Trophoblast cell (in vitro differentiated cells and primary cell): ENCODE data around the gene KIAA1328.
"Not testable (repeated sequence)": the region's sequence is repeated elsewhere in the genome, so short reads cannot be mapped to it uniquely, and the experiment has no call there.

Source experiments
- DNase-seq, 2 donors: peaks; one replicate each; pipeline ENCODE4 v3.0.0-alpha.2; 2016
- H2AFZ ChIP-seq: 2 replicates; pipeline ENCODE4 v1.6.1; 2013; ENCODE audit warnings: low read length, moderate library complexity, mild to moderate bottlenecking; ENCODE audit not compliant: insufficient read depth, poor library complexity
- H2AK5ac ChIP-seq: 2 replicates; pipeline ENCODE4 v1.6.1; 2013; ENCODE audit warnings: mild to moderate bottlenecking, low read length
- H2BK120ac ChIP-seq: 2 replicates; pipeline ENCODE4 v1.6.1; 2013; ENCODE audit warnings: low read length, mild to moderate bottlenecking, moderate library complexity; ENCODE audit not compliant: insufficient read depth, poor library complexity
- H2BK12ac ChIP-seq: 2 replicates; pipeline ENCODE4 v1.6.1; 2013; ENCODE audit warnings: mild to moderate bottlenecking, low read length, moderate library complexity
- H2BK5ac ChIP-seq: 2 replicates; pipeline ENCODE4 v1.6.1; 2013; ENCODE audit warnings: low read length, low read depth, moderate library complexity, mild to moderate bottlenecking; ENCODE audit not compliant: poor library complexity
- H3K14ac ChIP-seq: 2 replicates; pipeline ENCODE4 v1.6.1; 2013; ENCODE audit warnings: mild to moderate bottlenecking, low read length
- H3K18ac ChIP-seq: 2 replicates; pipeline ENCODE4 v1.6.1; 2013; ENCODE audit warnings: mild to moderate bottlenecking, low read length
- H3K23ac ChIP-seq: 2 replicates; pipeline ENCODE4 v1.6.1; 2013; ENCODE audit warnings: low read length
- H3K27ac ChIP-seq: 2 replicates; pipeline ENCODE4 v1.5.1; 2013; ENCODE audit warnings: low read depth, mild to moderate bottlenecking, inconsistent platforms, low read length, moderate library complexity
- H3K27me3 ChIP-seq: 2 replicates; pipeline ENCODE4 v1.6.1; 2013; ENCODE audit warnings: inconsistent platforms, mild to moderate bottlenecking, low read length, moderate library complexity; ENCODE audit not compliant: insufficient read depth
- H3K36me3 ChIP-seq, 2 experiments: 1 replicate in 1 of 2; 2 replicates in 1 of 2; pipeline ENCODE4 v1.6.1; 2013; ENCODE audit warnings: low read length in 2 of 2, mild to moderate bottlenecking in 2 of 2, moderate library complexity in 1 of 2; ENCODE audit not compliant: insufficient read depth in 2 of 2, control insufficient read depth in 1 of 2
- H3K4ac ChIP-seq: 2 replicates; pipeline ENCODE4 v1.6.1; 2013; ENCODE audit warnings: low read depth, mild to moderate bottlenecking, low read length, moderate library complexity
- H3K4me1 ChIP-seq, 2 experiments: 1 replicate in 1 of 2; 2 replicates in 1 of 2; pipeline ENCODE4 v1.6.1; 2013; ENCODE audit warnings: low read length in 2 of 2, mild to moderate bottlenecking in 2 of 2, moderate library complexity in 1 of 2; ENCODE audit not compliant: insufficient read depth in 2 of 2, control insufficient read depth in 1 of 2
- H3K4me2 ChIP-seq: 2 replicates; pipeline ENCODE4 v1.6.1; 2013; ENCODE audit warnings: inconsistent platforms, mild to moderate bottlenecking, low read length, moderate library complexity
- H3K4me3 ChIP-seq: 2 replicates; pipeline ENCODE4 v1.5.1; 2013; ENCODE audit warnings: mild to moderate bottlenecking, low read depth, low read length, inconsistent platforms
- H3K79me1 ChIP-seq: one replicate; pipeline ENCODE4 v1.6.1; 2013; ENCODE audit warnings: low read length
- H3K79me2 ChIP-seq: 2 replicates; pipeline ENCODE4 v1.6.1; 2013; ENCODE audit warnings: low read length, mild to moderate bottlenecking; ENCODE audit not compliant: control insufficient read depth, insufficient read depth, poor library complexity
- H3K9ac ChIP-seq: 2 replicates; pipeline ENCODE4 v1.6.1; 2013; ENCODE audit warnings: mild to moderate bottlenecking, low read length
- H3K9me3 ChIP-seq: 2 replicates; pipeline ENCODE4 v1.6.1; 2013; ENCODE audit warnings: low read depth, mild to moderate bottlenecking, control low read depth, inconsistent platforms, low read length; ENCODE audit not compliant: insufficient read depth
- H4K12ac ChIP-seq: 2 replicates; pipeline ENCODE4 v1.6.1; 2013; ENCODE audit warnings: low read depth, mild to moderate bottlenecking, low read length, moderate library complexity
- H4K8ac ChIP-seq: 2 replicates; pipeline ENCODE4 v1.6.1; 2013; ENCODE audit warnings: low read depth, mild to moderate bottlenecking, low read length, moderate library complexity
- H4K91ac ChIP-seq: one replicate; pipeline ENCODE4 v1.6.1; 2013; ENCODE audit warnings: low read depth, mild to moderate bottlenecking, low read length, moderate library complexity
- WGBS: extraction: QIAGEN DNeasy Blood & Tissue Kit; methylation state at CpG from one replicate; pipeline ENCODE4 v1.1.7; 2013; ENCODE audit warnings: missing lambda C conversion rate; ENCODE audit not compliant: insufficient read length, insufficient coverage; ENCODE audit errors: extremely low coverage; 5-methylcytosine and 5-hydroxymethylcytosine counted together

KIAA1328 gene

GRCh38 chr18:36872329-36872728 is 43.4 kb downstream of the KIAA1328 start:
- no peaks in the 10 kb centered on the region for H3K79me2 ChIP-seq
- no peak overlapping the region for H3K18ac ChIP-seq
- H3K14ac ChIP-seq = no peak overlapping the region

GRCh38 chr18:36873826-36874225 is 44.9 kb downstream of the KIAA1328 start:
- H2AFZ ChIP-seq, H3K27me3 ChIP-seq, H3K4me1 ChIP-seq, H4K12ac ChIP-seq, H3K4me3 ChIP-seq, H4K91ac ChIP-seq, H3K36me3 ChIP-seq, H3K4ac ChIP-seq, H3K79me2 ChIP-seq, H3K4me2 ChIP-seq, DNase-seq, H3K14ac ChIP-seq, H2BK12ac ChIP-seq, H3K79me1 ChIP-seq, H2AK5ac ChIP-seq, H3K18ac ChIP-seq, H2BK120ac ChIP-seq, H2BK5ac ChIP-seq, H3K23ac ChIP-seq, H3K27ac ChIP-seq, H4K8ac ChIP-seq, H3K9me3 ChIP-seq, H3K9ac ChIP-seq: not testable (repeated sequence)

More at GRCh38 chr18:36872329-36872728, 43.4 kb downstream of the KIAA1328 start:
- Histone ChIP-seq H3K4me1 (no peaks in the 10 kb centered on the region), H3K36me3 (no peaks in the 10 kb centered on the region), H2AFZ (no peak overlapping the region), H3K4me2 (no peak overlapping the region), H4K8ac (no peak overlapping the region), H3K9me3 (no peaks in the 10 kb centered on the region), H3K23ac (no peak overlapping the region), H4K91ac (no peak overlapping the region), H2BK5ac (no peak overlapping the region), H2BK120ac (no peak overlapping the region), H3K27ac (no peak overlapping the region), H3K9ac (no peak overlapping the region), H3K4ac (no peak overlapping the region), H3K27me3 (no peaks in the 10 kb centered on the region), H3K79me1 (no peaks in the 10 kb centered on the region), H4K12ac (no peak overlapping the region), H3K4me3 (no peak overlapping the region), H2BK12ac (no peak overlapping the region), H2AK5ac (no peak overlapping the region)
- DNase-seq = peak in 1 of 2 donors; percentile 62

DNA sequence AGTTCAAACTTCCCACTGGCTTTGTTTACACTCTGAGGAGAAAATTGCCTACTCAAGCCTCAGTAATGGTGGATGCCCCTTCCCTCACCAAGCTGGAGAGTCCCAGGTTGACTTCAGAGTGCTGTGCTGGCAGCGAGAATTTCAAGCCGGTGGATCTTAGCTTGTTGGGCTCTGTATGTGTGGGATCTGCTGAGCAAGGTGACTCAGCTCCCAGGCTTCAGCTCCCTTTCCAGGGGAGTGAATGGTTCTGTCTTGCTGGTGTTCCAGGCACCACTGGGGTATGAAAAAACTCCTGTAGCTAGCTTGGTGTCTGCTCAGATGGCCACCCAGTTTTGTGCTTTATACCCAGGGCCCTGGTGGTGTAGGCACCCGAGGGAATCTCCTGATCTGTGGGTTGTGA is 50.9 kb downstream of the KIAA1328 start:
- H3K79me1 ChIP-seq, DNase-seq: not testable (repeated sequence)

DNA sequence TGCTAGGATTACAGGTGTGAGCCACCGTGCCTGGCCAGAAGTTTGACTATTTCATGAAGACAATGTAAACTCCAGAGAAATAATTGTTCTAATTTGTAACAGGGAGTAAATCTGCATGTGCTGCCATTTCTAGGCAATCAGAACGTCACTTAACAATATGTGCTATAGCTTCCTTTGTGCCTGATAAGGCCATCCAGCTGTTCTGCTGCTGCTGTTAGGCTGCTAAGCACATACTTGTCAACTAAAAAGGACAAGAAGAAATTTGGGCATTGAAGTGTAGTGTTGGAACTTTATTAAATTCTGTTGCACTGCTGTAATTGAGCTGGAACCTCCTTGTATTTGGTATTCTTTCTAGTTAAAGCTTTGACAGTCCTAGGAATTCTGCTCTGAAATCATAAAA is 57.1 kb downstream of the KIAA1328 start:
- Histone ChIP-seq H3K27ac (no peak overlapping the region), H2BK12ac (no peak overlapping the region), H3K9me3 (no peaks in the 10 kb centered on the region), H4K91ac (no peak overlapping the region), H3K4ac (no peak overlapping the region), H4K8ac (no peak overlapping the region), H2AK5ac (no peak overlapping the region), H3K79me2 (no peaks in the 10 kb centered on the region), H4K12ac (no peak overlapping the region), H3K4me2 (no peak overlapping the region), H3K14ac (no peak overlapping the region), H2AFZ (no peak overlapping the region), H3K36me3 (no peaks in the 10 kb centered on the region), H3K27me3 (no peaks in the 10 kb centered on the region), H3K4me1 (no peaks in the 10 kb centered on the region), H3K18ac (no peak overlapping the region), H3K79me1 (no peaks in the 10 kb centered on the region), H2BK5ac (no peak overlapping the region), H2BK120ac (no peak overlapping the region), H3K23ac (no peak overlapping the region), H3K9ac (no peak overlapping the region), H3K4me3 (no peak overlapping the region)
- no peak for DNase-seq
- WGBS = no CpG with 5 or more reads among the region's 2 CpGs

More for the DNA sequence above, 50.9 kb downstream of the KIAA1328 start:
- H3K14ac ChIP-seq, H3K36me3 ChIP-seq, H2BK5ac ChIP-seq, H3K9ac ChIP-seq, H3K4me3 ChIP-seq, H3K9me3 ChIP-seq, H2AFZ ChIP-seq, H2AK5ac ChIP-seq, H3K79me2 ChIP-seq, H3K4me1 ChIP-seq, H3K18ac ChIP-seq, H3K4ac ChIP-seq, H4K12ac ChIP-seq, H3K4me2 ChIP-seq, H4K8ac ChIP-seq, H4K91ac ChIP-seq, H3K27me3 ChIP-seq, H2BK12ac ChIP-seq, H3K23ac ChIP-seq, H2BK120ac ChIP-seq, H3K27ac ChIP-seq: not testable (repeated sequence)
- WGBS = no CpG with 5 or more reads among the region's 3 CpGs

- Histone ChIP-seq H3K27me3 (no peaks in the 10 kb centered on the region), H3K18ac (no peak overlapping the region), H2AFZ (no peak overlapping the region), H3K14ac (no peak overlapping the region), H3K4ac (no peak overlapping the region), H2BK12ac (no peak overlapping the region), H3K4me2 (no peak overlapping the region), H3K79me2 (no peaks in the 10 kb centered on the region), H3K4me1 (no peaks in the 10 kb centered on the region), H3K9ac (no peak overlapping the region), H4K12ac (no peak overlapping the region), H4K91ac (no peak overlapping the region), H2AK5ac (no peak overlapping the region), H4K8ac (no peak overlapping the region), H3K23ac (no peak overlapping the region), H3K79me1 (no peaks in the 10 kb centered on the region), H3K4me3 (no peak overlapping the region), H3K9me3 (no peaks in the 10 kb centered on the region), H3K27ac (no peak overlapping the region), H2BK5ac (no peak overlapping the region), H2BK120ac (no peak overlapping the region), H3K36me3 (no peaks in the 10 kb centered on the region)
- peak in 1 of 2 donors; percentile 19 for DNase-seq
Observed at GRCh38 chr18:36887114-36887513, 58.2 kb downstream of the KIAA1328 start.
